ENCODE data around the gene KRT79.

GRCh38 chr12:52835271-52836041 is 1.3 kb upstream of the KRT79 start:
- TF ChIP-seq POLR2A (IDR thresholded peaks at IDR 0.05) (no peak), CTCF (IDR thresholded peaks at IDR 0.05) (no peak)
